HepG2 (cell line): ENCODE measurements around the gene ABCA4. TPM values are rescaled to one million over a fixed set of nuclear protein-coding genes. Genes with fewer than 3 reads are reported as not detected.
A peak's percentile ranks its signal among the peaks of the same experiment; 100 is the strongest.

Source experiments
- ATF2 ChIP-seq: sonication (generic); formaldehyde crosslinking; IDR thresholded peaks from 2 replicates; pipeline ENCODE4 v1.4.0; 2020; ENCODE audit warnings: missing genetic modification reagents
- GATAD1 ChIP-seq: IDR thresholded peaks from 2 replicates; pipeline ENCODE4 v1.6.1; 2016; ENCODE audit warnings: missing genetic modification reagents, missing compliant biosample characterization
- HDAC6 ChIP-seq: fragments of 200-600 bp; sonication (generic); IDR thresholded peaks from 2 replicates; pipeline ENCODE4 v1.7.0; 2017; ENCODE audit warnings: mild to moderate bottlenecking, antibody characterized with exemption, low read length, low read depth
- HINFP ChIP-seq: sonication (generic); formaldehyde crosslinking; IDR thresholded peaks from 2 replicates; pipeline ENCODE4 v1.4.0; 2020; ENCODE audit warnings: low read depth, mild to moderate bottlenecking, missing genetic modification reagents
- JDP2 ChIP-seq: sonication (generic); formaldehyde crosslinking; IDR thresholded peaks from 2 replicates; pipeline ENCODE4 v1.8.1; 2022; ENCODE audit warnings: missing genetic modification reagents, borderline replicate concordance
- KLF6 ChIP-seq: IDR thresholded peaks from 2 replicates; pipeline ENCODE4 v1.8.0; 2016; ENCODE audit warnings: missing biosample characterization, missing genetic modification reagents
- NFAT5 ChIP-seq: sonication (generic); formaldehyde crosslinking; IDR thresholded peaks from 2 replicates; pipeline ENCODE4 v1.4.0; 2020; ENCODE audit warnings: missing genetic modification reagents
- POGK ChIP-seq: sonication (generic); formaldehyde crosslinking; conservative IDR thresholded peaks from 2 replicates; pipeline ENCODE4 v1.8.0; 2022; ENCODE audit warnings: mild to moderate bottlenecking, moderate library complexity, missing genetic modification reagents
- SRF ChIP-seq: IDR thresholded peaks from 2 replicates; pipeline ENCODE4 v1.6.1; 2011; ENCODE audit warnings: mild to moderate bottlenecking, low read depth, low read length, moderate library complexity
- TCF7L2 ChIP-seq: IDR thresholded peaks from 2 replicates; pipeline ENCODE4 v1.6.1; 2011; ENCODE audit warnings: mild to moderate bottlenecking, low read depth, low read length, moderate library complexity
- TIGD3 ChIP-seq: sonication (generic); formaldehyde crosslinking; IDR thresholded peaks from 2 replicates; pipeline ENCODE4 v1.5.1; 2020; ENCODE audit warnings: mild to moderate bottlenecking, missing genetic modification reagents, borderline replicate concordance
- ZBTB1 ChIP-seq: sonication (generic); formaldehyde crosslinking; IDR thresholded peaks from 2 replicates; pipeline ENCODE4 v1.4.0; 2020; ENCODE audit warnings: missing genetic modification reagents, borderline replicate concordance
- ZGPAT ChIP-seq: IDR thresholded peaks from 2 replicates; pipeline ENCODE4 v1.6.1; 2016; ENCODE audit warnings: mild to moderate bottlenecking
- ZNF138 ChIP-seq: sonication (generic); formaldehyde crosslinking; IDR thresholded peaks from 2 replicates; pipeline ENCODE4 v1.5.0; 2020; ENCODE audit warnings: mild to moderate bottlenecking, low read depth, missing genetic modification reagents
- ZNF644 ChIP-seq: IDR thresholded peaks from 2 replicates; pipeline ENCODE4 v1.6.1; 2016; ENCODE audit warnings: low read depth
- ZNF747 ChIP-seq: sonication (generic); formaldehyde crosslinking; IDR thresholded peaks from 2 replicates; pipeline ENCODE4 v1.8.1; 2023; ENCODE audit warnings: missing genetic modification reagents, mild to moderate bottlenecking, borderline replicate concordance
- polyA plus RNA-seq, 8 experiments: library from polyadenylated mRNA; depleted of rRNA in 3 of 8; stranded (reverse) in 7 of 8; unstranded in 1 of 8; fragments of >200 nt; fragmentation: Illumina TruSeq in 4 of 8; extraction: Trizol in 4 of 8; gene quantifications; 2 replicates each; pipeline versions ENCODE4 v1.2.1 to v1.2.3, GENCODE V29; 2011 to 2016; ENCODE audit warnings: low read depth in 4 of 8, missing spikeins in 1 of 8, mixed read lengths in 1 of 8; ENCODE audit not compliant: insufficient read depth in 1 of 8
- total RNA-seq, 5 experiments: library from RNA; depleted of rRNA; stranded (reverse); fragments of >200 nt; fragmentation: Illumina TruSeq; extraction: Trizol; gene quantifications; 2 replicates each; pipeline ENCODE4 v1.2.3, GENCODE V29; 2016; ENCODE audit warnings: low read depth in 1 of 5

Gene ABCA4
- total and polyA plus RNA-seq, 2 of the 13 experiments (the other 11 are each of a cell fraction or from before 2014, with no cell fraction given) = 0.24 to 0.67 TPM

- TF ChIP-seq ZNF138 (CRISPR knock-in tag) (0 out of 2 replicates have a peak, but pooled peaks have one; percentile 47), HDAC6 (no peak), TIGD3 (no peak), GATAD1 (peak; percentile 47; the same call in 1 of the 2 replicates), JDP2 (CRISPR knock-in tag) (no peak), SRF (0 out of 2 replicates have a peak, but pooled peaks have one; percentile 60), ZNF747 (CRISPR knock-in tag) (no peak), HINFP (no peak), ZGPAT (peak; percentile 48; the same call in 1 of the 2 replicates), POGK (CRISPR knock-in tag) (no peak), NFAT5 (no peak), ATF2 (peak; percentile 32; the same call in 1 of the 2 replicates), TCF7L2 (no peak), ZNF644 (CRISPR knock-in tag) (peak; percentile 70; the same call in 1 of the 2 replicates), ZBTB1 (CRISPR knock-in tag) (no peak), KLF6 (CRISPR knock-in tag) (0 out of 2 replicates have a peak, but pooled peaks have one; percentile 26)
Measured at GRCh38 chr1:94121411-94121821, 468 bp upstream of the ABCA4 start (continued).
